Thymus (tissue), 11 donors: Measurements from ENCODE around the gene ZNF556. TPM values are rescaled to one million over a fixed set of nuclear protein-coding genes. Genes with fewer than 3 reads are reported as not detected.
A peak's percentile ranks its signal among the peaks of the same experiment; 100 is the strongest.
"Not testable (repeated sequence)": the region's sequence is repeated elsewhere in the genome, so short reads cannot be mapped to it uniquely, and the experiment has no call there.

ENCODE experiments used
- DNase-seq, 9 donors: peaks; one replicate each; pipeline ENCODE4 v3.0.0-alpha.2; 2013; ENCODE audit warnings: low spot score in 9 of 9, low read depth in 6 of 9, missing footprints in 1 of 9
- H3K27ac ChIP-seq, 2 donors: one replicate each; pipeline ENCODE4 v1.5.1; 2013; ENCODE audit warnings: control low read depth in 1 of 2, low read depth in 1 of 2, low read length in 1 of 2, mild to moderate bottlenecking in 1 of 2, moderate library complexity in 1 of 2
- H3K27me3 ChIP-seq, 2 donors: one replicate each; pipeline ENCODE4 v1.5.1; 2013; ENCODE audit warnings: low read length in 1 of 2; ENCODE audit not compliant: control insufficient read depth in 2 of 2, insufficient read depth in 1 of 2
- H3K36me3 ChIP-seq, 2 donors: one replicate each; pipeline ENCODE4 v1.5.1; 2013; ENCODE audit warnings: low read length in 1 of 2, mild to moderate bottlenecking in 1 of 2, moderate library complexity in 1 of 2; ENCODE audit not compliant: control insufficient read depth in 2 of 2, insufficient read depth in 2 of 2
- H3K4me1 ChIP-seq, 2 donors: one replicate each; pipeline ENCODE4 v1.5.1; 2013; ENCODE audit warnings: low read length in 2 of 2; ENCODE audit not compliant: control insufficient read depth in 2 of 2, insufficient read depth in 2 of 2
- H3K4me3 ChIP-seq, 2 donors: one replicate each; pipeline ENCODE4 v1.5.1; 2013; ENCODE audit warnings: low read length in 2 of 2, control low read depth in 1 of 2, mild to moderate bottlenecking in 1 of 2
- H3K9me3 ChIP-seq, 2 donors: one replicate each; pipeline ENCODE4 v1.5.1; 2013; ENCODE audit warnings: low read length in 1 of 2, mild to moderate bottlenecking in 1 of 2; ENCODE audit not compliant: control insufficient read depth in 2 of 2, insufficient read depth in 1 of 2
- WGBS: extraction: QIAGEN DNeasy Blood & Tissue Kit; methylation state at CpG from one replicate; pipeline ENCODE4 v1.1.7; 2013; 5-methylcytosine and 5-hydroxymethylcytosine counted together
- polyA plus RNA-seq: library from polyadenylated mRNA; stranded (reverse); fragments of 200-250 nt; gene quantifications from one replicate; pipeline ENCODE4 v1.2.3, GENCODE V29; 2013
- total RNA-seq: library from RNA; stranded (reverse); fragments of 120-200 nt; gene quantifications from one replicate; pipeline ENCODE4 v1.2.4, GENCODE V29; 2013
- donor health status: healthy.

ZNF556 gene
- total and polyA plus RNA-seq, 2 donors, result 0.16 to 0.33 TPM

DNA sequence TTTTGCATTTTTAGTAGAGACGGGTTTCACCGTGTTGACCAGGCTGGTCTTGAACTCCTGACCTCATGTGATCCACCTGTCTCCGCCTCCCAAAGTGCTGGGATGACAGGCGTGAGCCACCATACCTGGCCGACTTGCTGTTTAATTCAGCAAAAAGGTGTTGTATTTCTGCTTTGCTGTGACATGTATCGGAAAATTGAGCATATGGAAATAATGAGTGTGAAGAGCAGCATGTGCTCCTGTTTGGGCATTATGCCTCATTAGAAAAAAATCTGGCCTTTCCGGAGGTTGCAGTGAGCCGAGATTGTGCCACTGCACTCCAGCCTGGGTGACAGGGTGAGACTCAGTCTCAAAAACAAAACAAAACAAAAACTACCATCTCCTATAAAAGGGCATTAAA lies 23.4 kb downstream of the ZNF556 start:
- not testable (repeated sequence) for H3K36me3 ChIP-seq, DNase-seq, H3K27ac ChIP-seq, H3K4me3 ChIP-seq, H3K27me3 ChIP-seq
- peaks cover 2 to 29% of the 10 kb centered on the region in 2 donors for H3K9me3 ChIP-seq
- WGBS, result 95% methylated on average over 8 of the region's 8 CpGs
- H3K4me1 ChIP-seq, result peaks cover 0 to 14% of the 10 kb centered on the region in 2 donors

DNA sequence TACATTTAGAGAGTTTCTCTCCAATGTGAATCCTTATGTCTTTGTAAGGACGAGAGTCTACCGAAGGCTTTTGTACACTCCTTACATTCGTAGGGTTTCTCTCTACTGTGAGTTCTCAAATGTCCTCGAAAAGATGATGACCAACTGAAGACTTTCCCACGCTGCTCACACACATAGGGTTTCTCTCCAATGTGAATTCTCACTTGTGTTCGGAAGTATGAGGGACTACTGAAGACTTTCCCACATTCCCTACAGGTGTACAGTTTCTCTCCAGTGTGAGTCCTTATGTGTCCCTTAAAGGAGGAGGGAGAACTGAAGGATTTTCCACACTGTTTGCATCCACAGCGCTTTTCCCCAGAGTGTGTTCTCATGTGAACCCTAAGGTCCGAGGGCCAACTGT lies 29.6 kb downstream of the ZNF556 start:
- H3K4me1 ChIP-seq, result peaks cover 0 to 12% of the 10 kb centered on the region in 2 donors
- peaks cover 0 to 9% of the 10 kb centered on the region in 2 donors for H3K27me3 ChIP-seq
- no peak overlapping the region for H3K27ac ChIP-seq
- no peaks in the 10 kb centered on the region for H3K36me3 ChIP-seq
- peaks cover 0 to 33% of the 10 kb centered on the region in 2 donors for H3K9me3 ChIP-seq
- DNase-seq, result no peak
- WGBS, result 87% methylated on average over 8 of the region's 8 CpGs
- H3K4me3 ChIP-seq, result no peak overlapping the region

DNA sequence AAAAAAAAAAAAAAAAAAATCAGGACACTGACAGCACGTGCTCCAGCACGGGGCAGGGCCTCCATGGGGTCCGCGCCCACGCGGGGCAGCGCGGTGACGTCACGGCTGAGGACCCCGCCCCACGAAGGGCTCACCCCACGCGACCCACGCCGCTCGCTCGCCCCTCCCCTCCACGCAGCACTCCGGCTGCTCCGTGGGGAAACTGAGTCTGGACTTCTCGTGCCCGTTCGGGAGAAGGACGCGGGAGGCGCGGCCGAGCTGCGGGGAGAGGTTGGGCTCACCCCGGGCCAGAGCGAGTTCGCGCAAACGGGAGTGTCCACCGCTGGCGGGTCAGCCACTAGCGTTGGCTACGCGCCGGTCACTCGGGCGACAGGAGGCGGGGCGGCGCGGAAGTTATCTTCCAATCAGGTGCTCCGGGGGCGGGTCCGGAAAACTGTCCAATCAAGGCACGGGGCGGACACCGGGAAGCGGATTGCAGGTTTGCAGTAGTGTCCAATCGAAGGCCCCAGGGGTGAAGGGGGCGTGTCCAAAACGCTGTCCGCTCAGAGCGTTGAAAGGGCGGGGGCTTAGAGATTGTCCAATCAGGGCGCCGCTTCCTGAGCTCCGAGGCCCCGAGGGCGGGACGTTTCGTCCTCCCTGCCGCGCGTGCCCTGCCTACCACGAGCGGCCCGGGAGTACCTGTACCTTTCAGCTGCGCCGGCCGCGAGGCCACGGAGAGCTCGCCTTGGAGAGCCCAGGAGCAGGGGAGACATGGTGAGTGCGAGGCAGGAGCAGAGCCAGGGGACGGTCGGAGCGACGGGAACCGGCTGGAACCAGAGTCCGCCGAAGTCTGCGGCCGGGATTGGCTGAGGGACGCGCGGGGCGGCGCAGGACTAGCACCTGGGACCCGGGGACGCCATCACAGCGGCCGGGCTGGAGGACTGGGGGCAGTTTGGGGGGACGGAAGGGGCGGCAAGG lies 33.4 kb downstream of the ZNF556 start, which contains the start of gene ZNF57:
Gene ZNF57, plus strand, starts transcription at position 633 of the 957 bp plus-strand sequence. Its CDS starts 118 bp downstream, at position 751.
- H3K9me3 ChIP-seq, result peaks cover 0 to 29% of the 10 kb centered on the region in 2 donors
- WGBS, result 2% methylated on average over 100 of the region's 100 CpGs
- peak within 1 kb of the TSS; percentile 11 to 58 for H3K27ac ChIP-seq
- H3K4me3 ChIP-seq, result peak within 1 kb of the TSS; percentile 60 to 63
- DNase-seq, result peak; percentile 69 to 92 (median 84)
- peaks cover 3 to 19% of the 10 kb centered on the region in 2 donors for H3K4me1 ChIP-seq
- H3K27me3 ChIP-seq, result peaks cover 0 to 9% of the 10 kb centered on the region in 2 donors
- no peaks in the 10 kb centered on the region for H3K36me3 ChIP-seq

DNA sequence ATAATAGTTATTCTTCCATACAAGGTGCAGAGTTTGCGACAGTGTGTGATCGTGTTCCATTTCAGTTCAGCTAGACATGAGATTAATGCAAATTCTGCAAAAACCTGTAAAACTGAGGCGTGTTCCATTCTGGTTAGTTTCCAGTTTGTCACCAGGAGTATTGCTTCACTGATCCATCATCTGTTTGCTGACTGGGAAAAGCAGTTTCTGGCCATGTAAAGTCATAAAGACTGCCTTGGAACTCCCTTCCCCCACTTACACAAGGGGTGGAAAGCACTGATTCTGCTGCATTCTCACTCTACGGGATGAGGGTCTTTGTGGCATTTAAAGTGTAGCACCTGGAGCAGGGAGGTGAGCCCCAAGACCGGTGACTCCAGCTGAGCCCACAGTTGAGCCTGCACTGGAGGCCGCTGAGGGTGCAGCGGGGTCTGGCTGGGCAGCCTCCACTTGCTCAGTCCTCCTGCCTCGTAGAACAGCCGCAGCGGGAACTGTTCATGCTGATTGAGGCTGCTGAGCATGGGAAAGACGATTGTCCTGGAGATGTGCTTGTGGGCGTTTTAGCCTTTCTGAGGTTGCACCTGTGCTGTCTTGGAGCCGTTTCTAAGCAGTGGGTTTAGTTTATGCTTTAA lies 35.6 kb downstream of the ZNF556 start:
- 60% methylated on average over 13 of the region's 13 CpGs for WGBS

DNA sequence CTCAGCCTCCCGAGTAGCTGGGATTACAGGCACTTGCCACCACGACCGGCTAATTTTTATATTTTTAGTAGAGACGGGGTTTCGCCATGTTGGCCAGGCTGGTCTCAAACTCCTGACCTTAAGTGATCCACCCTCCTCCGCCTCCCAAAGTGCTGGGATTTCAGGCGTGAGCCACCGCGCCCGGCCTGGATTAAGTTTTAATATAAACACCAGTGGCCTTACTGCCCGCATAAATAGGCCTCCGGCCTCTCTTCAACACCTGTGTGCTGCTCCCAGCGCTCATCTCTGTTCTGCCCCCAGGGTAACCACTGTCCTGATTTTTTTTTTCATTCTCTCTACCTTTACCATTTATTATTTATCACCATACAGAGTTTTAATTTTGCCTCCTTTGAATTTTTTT lies 36.2 kb downstream of the ZNF556 start:
- 97% methylated on average over 13 of the region's 13 CpGs for WGBS
- H3K36me3 ChIP-seq, H3K4me3 ChIP-seq, H3K27me3 ChIP-seq, H3K27ac ChIP-seq, DNase-seq: not testable (repeated sequence)
- Histone ChIP-seq H3K9me3 (peaks cover 0 to 17% of the 10 kb centered on the region in 2 donors), H3K4me1 (peaks cover 3 to 19% of the 10 kb centered on the region in 2 donors)

More for the DNA sequence above, 35.6 kb downstream of the ZNF556 start:
- peaks cover 3 to 19% of the 10 kb centered on the region in 2 donors for H3K4me1 ChIP-seq
- peak overlapping the region in 1 of 2 donors; percentile 17 for H3K27ac ChIP-seq
- H3K36me3 ChIP-seq, result no peaks in the 10 kb centered on the region
- H3K4me3 ChIP-seq, result no peak overlapping the region
- peaks cover 0 to 9% of the 10 kb centered on the region in 2 donors for H3K27me3 ChIP-seq
- DNase-seq, result peak in 1 of 9 donors; percentile 20
- peaks cover 0 to 20% of the 10 kb centered on the region in 2 donors for H3K9me3 ChIP-seq

DNA sequence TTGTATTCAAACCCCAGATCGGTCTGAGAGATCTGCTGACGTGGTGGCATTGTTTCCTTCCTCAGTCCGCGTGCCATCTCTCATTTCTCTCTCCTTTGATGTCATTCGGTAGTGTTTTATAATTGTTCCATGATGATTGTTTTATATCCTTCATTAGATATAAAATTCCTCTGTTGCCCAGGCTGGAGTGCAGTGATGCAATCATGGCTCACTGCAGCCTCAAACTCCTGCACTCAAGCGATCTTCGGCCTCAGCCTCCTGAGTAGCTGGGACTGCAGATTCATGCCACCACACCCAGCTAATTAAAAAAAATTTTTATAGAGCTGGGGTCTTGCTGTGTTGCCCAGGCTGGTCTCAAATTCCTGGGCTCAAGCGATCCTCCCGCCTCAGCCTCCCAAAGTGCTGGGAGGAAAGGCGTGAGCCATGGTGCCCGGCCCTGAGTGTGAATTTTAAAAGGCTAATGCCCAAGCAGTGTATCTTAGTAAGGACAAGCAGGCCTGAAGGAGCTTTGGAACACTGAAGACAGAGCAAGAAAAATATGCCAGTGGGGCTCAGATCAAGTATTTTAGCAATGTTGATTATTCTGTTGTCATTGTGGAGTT lies 38.9 kb downstream of the ZNF556 start:
- Histone ChIP-seq H3K27me3 (peaks cover 0 to under 1% of the 10 kb centered on the region in 2 donors), H3K36me3 (no peaks in the 10 kb centered on the region), H3K9me3 (peaks cover 0 to under 1% of the 10 kb centered on the region in 2 donors), H3K27ac (no peak overlapping the region), H3K4me1 (peaks cover 3 to 11% of the 10 kb centered on the region in 2 donors), H3K4me3 (no peak overlapping the region)
- no peak for DNase-seq
- 89% methylated on average over 11 of the region's 11 CpGs for WGBS

DNA sequence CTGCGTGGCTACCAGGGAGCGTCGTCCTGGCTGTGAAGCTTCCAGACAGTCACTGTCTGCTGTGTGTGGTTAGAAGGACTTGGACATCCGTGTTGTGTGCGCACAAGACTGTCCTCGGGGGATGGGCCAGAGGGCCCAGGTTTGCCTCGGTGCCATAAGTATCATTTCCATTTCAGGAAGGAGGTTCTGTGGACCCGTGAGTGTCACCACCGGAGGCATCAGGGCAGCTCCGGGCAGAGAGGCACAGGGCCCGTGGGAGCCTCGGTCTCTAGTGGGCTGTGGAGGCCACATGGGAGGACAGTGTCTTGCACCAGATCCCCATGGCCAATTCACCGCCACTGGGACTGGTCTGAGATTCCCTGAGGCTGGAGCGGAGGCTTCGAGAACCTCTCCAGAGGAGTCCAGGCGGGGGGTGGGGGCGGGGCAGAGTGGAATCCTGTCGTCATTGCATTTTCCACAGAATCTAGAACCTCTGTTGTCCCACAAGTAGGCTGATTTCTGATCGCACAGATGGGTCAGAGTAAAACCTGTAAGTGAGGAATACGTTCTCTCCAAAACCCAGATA lies 39.6 kb downstream of the ZNF556 start:
- Histone ChIP-seq H3K36me3 (no peaks in the 10 kb centered on the region), H3K4me3 (no peak overlapping the region), H3K27ac (no peak overlapping the region), H3K9me3 (peaks cover 0 to 6% of the 10 kb centered on the region in 2 donors), H3K27me3 (no peaks in the 10 kb centered on the region), H3K4me1 (peaks cover 3 to 7% of the 10 kb centered on the region in 2 donors)
- WGBS, result 95% methylated on average over 20 of the region's 20 CpGs
- no peak for DNase-seq

DNA sequence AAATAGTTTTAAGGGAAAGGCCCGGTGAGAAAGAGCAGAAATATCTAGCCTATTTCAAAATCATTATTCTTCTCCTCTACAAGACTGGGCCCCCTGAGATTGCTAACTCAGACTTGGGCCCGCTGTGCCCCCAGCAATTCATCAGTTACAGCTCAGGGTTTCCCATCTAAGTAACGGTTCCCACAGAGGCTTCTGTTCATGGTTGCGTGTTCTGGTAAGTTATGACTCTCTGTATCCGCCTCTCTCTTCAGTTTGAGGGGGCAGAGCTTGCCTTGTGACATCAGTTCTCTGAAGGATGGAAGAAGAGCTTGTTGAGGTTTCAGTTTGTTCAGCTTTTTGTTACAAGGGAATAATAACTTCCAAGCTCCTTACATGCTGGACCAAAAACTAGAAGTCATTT lies 45.2 kb downstream of the ZNF556 start:
- WGBS, result 95% methylated on average over 5 of the region's 5 CpGs
- Histone ChIP-seq H3K27ac (no peak overlapping the region), H3K36me3 (peaks cover 6 to 10% of the 10 kb centered on the region in 2 donors), H3K27me3 (no peaks in the 10 kb centered on the region), H3K4me3 (no peak overlapping the region), H3K4me1 (no peaks in the 10 kb centered on the region), H3K9me3 (peaks cover 5 to 14% of the 10 kb centered on the region in 2 donors)
- no peak for DNase-seq
